AG04450 (cell line): ENCODE measurements around the gene SEMA3B. TPM values are rescaled to one million over a fixed set of nuclear protein-coding genes. Genes with fewer than 3 reads are reported as not detected.

Experiments used
- CTCF ChIA-PET: fragments of 300-600, 350-600 bp; formaldehyde crosslinking; extraction: SDS; loops from one replicate; lab custom pipeline; 2022; ENCODE audit warnings: antibody characterized with exemption, inconsistent platforms; lab: Charles Lee
- POLR2A ChIA-PET: fragments of 350-600 bp; formaldehyde crosslinking; extraction: SDS; loops from one replicate; lab custom pipeline; 2021; ENCODE audit warnings: antibody characterized with exemption, inconsistent platforms; lab: Yijun Ruan, JAX
- DNase-seq: peaks from one replicate; pipeline ENCODE4 v3.0.0-alpha.2; 2011; ENCODE audit warnings: low read depth, low spot score
- H3K27ac ChIP-seq: one replicate; pipeline ENCODE4 v1.5.1; 2012; ENCODE audit warnings: low read depth, low read length, control low read depth
- H3K27me3 ChIP-seq: one replicate; pipeline ENCODE4 v1.6.0; 2012; ENCODE audit warnings: low read length; ENCODE audit not compliant: control insufficient read depth, insufficient read depth
- H3K4me3 ChIP-seq: 2 replicates; pipeline ENCODE4 v1.5.1; 2011; ENCODE audit warnings: mild to moderate bottlenecking, low read depth, low read length, control low read depth
- H3K9me3 ChIP-seq: 2 replicates; pipeline ENCODE4 v1.5.1; 2012; ENCODE audit warnings: low read length; ENCODE audit not compliant: control insufficient read depth, insufficient read depth
- polyA plus RNA-seq: library from polyadenylated mRNA; depleted of rRNA; stranded (reverse); fragments of >200 nt; gene quantifications from 2 replicates; pipeline ENCODE4 v1.2.3, GENCODE V29; 2011
- TF ChIP-seq, protein P1 (sequence below): IDR thresholded peaks from 2 replicates; pipeline ENCODE4 v1.5.1; 2011; ENCODE audit warnings: low read depth, low read length, control low read depth, inconsistent platforms

SEMA3B gene
- polyA plus RNA-seq, 1 experiment = 22.0 TPM

GRCh38 chr3:50267280-50267913, 1.6 kb upstream of the SEMA3B start:
- Histone ChIP-seq H3K27ac (no peak overlapping the region), H3K27me3 (no peaks in the 10 kb centered on the region), H3K4me3 (peak overlapping the region; percentile 49), H3K9me3 (no peaks in the 10 kb centered on the region)
- ChIA-PET CTCF (interaction anchor here (0.8 to 1.6 kb wide), 5 partner anchors 8 to 75 kb away, joined by 3 to 7 read pairs (median 3); no protein-coding TSS in a partner anchor), POLR2A (interaction anchor here (0.9 to 2.0 kb wide), 3 partner anchors 12 to 32 kb away, joined by 3 to 5 read pairs (median 3); partner anchors contain the start of genes GNAI2 and LSMEM2)
- TF ChIP-seq, protein P1, sequence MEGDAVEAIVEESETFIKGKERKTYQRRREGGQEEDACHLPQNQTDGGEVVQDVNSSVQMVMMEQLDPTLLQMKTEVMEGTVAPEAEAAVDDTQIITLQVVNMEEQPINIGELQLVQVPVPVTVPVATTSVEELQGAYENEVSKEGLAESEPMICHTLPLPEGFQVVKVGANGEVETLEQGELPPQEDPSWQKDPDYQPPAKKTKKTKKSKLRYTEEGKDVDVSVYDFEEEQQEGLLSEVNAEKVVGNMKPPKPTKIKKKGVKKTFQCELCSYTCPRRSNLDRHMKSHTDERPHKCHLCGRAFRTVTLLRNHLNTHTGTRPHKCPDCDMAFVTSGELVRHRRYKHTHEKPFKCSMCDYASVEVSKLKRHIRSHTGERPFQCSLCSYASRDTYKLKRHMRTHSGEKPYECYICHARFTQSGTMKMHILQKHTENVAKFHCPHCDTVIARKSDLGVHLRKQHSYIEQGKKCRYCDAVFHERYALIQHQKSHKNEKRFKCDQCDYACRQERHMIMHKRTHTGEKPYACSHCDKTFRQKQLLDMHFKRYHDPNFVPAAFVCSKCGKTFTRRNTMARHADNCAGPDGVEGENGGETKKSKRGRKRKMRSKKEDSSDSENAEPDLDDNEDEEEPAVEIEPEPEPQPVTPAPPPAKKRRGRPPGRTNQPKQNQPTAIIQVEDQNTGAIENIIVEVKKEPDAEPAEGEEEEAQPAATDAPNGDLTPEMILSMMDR = no peak
- no peak for DNase-seq

DNA sequence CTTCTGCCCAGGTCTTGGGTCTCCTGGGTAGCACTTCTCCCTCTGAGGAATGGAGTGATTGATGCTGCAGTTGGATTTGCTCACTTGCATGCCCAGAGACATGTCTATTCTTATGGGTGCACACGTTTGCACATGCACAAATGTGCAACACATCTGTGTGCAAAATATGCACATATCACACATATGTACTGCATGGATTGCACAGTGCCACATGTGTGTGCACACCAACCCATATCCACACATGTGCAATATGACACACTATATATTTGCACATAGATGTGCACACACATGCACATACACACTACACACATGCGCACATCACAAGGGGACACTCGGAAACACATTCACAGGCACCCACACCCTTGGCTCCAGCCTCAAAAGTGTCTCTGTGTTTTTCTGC, 671 bp upstream of the SEMA3B start:
- CTCF ChIA-PET = interaction anchor here (0.5 to 0.8 kb wide), 2 partner anchors 9 to 40 kb away, joined by 3 to 6 read pairs; no protein-coding TSS in a partner anchor
- Histone ChIP-seq H3K9me3 (no peaks in the 10 kb centered on the region), H3K4me3 (peak overlapping the region; percentile 49), H3K27ac (no peak overlapping the region), H3K27me3 (no peaks in the 10 kb centered on the region)
- no peak for DNase-seq
- TF ChIP-seq, protein P1 = no peak
- POLR2A ChIA-PET = interaction anchor here (0.9 to 2.0 kb wide), 2 partner anchors 11 to 33 kb away, joined by 3 to 5 read pairs; partner anchors contain the start of genes GNAI2 and LSMEM2

DNA sequence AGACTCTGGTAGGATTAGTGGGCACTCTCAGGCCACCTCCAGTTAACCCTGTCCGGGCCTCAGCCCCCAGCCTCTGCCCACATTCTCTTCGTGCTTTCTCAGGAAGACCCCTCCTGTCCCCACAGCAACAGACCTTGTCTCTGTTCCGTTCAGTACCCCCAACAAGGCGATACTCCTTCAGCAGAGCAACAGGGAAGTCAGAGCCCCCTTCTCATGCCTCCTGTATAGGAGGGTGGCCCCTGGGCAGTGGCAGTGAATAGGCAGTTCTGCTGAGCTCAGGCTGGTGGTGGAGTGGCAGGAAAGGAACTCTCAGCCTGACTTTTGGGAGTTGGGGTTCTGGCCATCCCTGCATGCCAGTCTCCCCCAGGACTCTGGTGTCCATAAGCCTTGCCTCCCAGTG, 513 bp downstream of the SEMA3B start:
- TF ChIP-seq, protein P1 = no peak
- no peak for DNase-seq
- H3K4me3 ChIP-seq = peak overlapping the region; percentile 47
- peak overlapping the region; percentile 52 for H3K27ac ChIP-seq
- peaks cover under 1% of the 10 kb centered on the region for H3K27me3 ChIP-seq
- no peaks in the 10 kb centered on the region for H3K9me3 ChIP-seq
- CTCF ChIA-PET = interaction anchor here (0.6 to 2.6 kb wide), 5 partner anchors 10 to 77 kb away, joined by 3 to 11 read pairs (median 6); no protein-coding TSS in a partner anchor
- POLR2A ChIA-PET = interaction anchor here (0.7 to 1.3 kb wide), 4 partner anchors 10 to 142 kb away, joined by 3 read pairs; no protein-coding TSS in a partner anchor

- Histone ChIP-seq H3K27ac (peak overlapping the region; percentile 52), H3K9me3 (no peaks in the 10 kb centered on the region), H3K4me3 (peak overlapping the region; percentile 47), H3K27me3 (peaks cover 4% of the 10 kb centered on the region)
- TF ChIP-seq, protein P1 = no peak
- no peak for DNase-seq
- CTCF ChIA-PET = interaction anchor here (0.6 to 2.6 kb wide), 6 partner anchors 10 to 77 kb away, joined by 3 to 11 read pairs (median 4); no protein-coding TSS in a partner anchor
- POLR2A ChIA-PET = interaction anchor here (1.3 kb wide), 1 partner anchor 13 kb away, joined by 3 read pairs; no protein-coding TSS in a partner anchor
Measured at GRCh38 chr3:50269977-50270413, 1.0 kb downstream of the SEMA3B start.
